Measurements from ENCODE around the gene MAPKAPK5.

The MAPKAPK5 gene

GRCh38 chr12:111858186-111858585 is 16.2 kb downstream of the MAPKAPK5 start:
- H3K4me2 ChIP-seq (ENCODE audit: low read depth, low read length, poor library complexity, severe bottlenecking): no peak overlapping the region
- TF ChIP-seq, protein P1, sequence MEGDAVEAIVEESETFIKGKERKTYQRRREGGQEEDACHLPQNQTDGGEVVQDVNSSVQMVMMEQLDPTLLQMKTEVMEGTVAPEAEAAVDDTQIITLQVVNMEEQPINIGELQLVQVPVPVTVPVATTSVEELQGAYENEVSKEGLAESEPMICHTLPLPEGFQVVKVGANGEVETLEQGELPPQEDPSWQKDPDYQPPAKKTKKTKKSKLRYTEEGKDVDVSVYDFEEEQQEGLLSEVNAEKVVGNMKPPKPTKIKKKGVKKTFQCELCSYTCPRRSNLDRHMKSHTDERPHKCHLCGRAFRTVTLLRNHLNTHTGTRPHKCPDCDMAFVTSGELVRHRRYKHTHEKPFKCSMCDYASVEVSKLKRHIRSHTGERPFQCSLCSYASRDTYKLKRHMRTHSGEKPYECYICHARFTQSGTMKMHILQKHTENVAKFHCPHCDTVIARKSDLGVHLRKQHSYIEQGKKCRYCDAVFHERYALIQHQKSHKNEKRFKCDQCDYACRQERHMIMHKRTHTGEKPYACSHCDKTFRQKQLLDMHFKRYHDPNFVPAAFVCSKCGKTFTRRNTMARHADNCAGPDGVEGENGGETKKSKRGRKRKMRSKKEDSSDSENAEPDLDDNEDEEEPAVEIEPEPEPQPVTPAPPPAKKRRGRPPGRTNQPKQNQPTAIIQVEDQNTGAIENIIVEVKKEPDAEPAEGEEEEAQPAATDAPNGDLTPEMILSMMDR (conservative IDR thresholded peaks at IDR 0.05; ENCODE audit: low read length): no peak
- TF ChIP-seq EZH2phosphoT487 (IDR thresholded peaks at IDR 0.05; ENCODE audit: borderline replicate concordance): no peak
- peaks cover 88% of the 10 kb centered on the region for H3K79me2 ChIP-seq (ENCODE audit: insufficient read depth, low read length)
- no peaks in the 10 kb centered on the region for H3K4me1 ChIP-seq (ENCODE audit: insufficient read depth, low read length, poor library complexity, severe bottlenecking)
- no peaks in the 10 kb centered on the region; the same call in 1 of the 2 replicates for H3K36me3 ChIP-seq (ENCODE audit: insufficient read depth, low read length)
- no peak overlapping the region for H3K9ac ChIP-seq (ENCODE audit: low read depth, low read length, poor library complexity, severe bottlenecking)
- no peak overlapping the region for H2AFZ ChIP-seq (ENCODE audit: low read length)
- no peaks in the 10 kb centered on the region for H3K9me2 ChIP-seq (replicated peaks; ENCODE audit: low read depth, low read length)
- peaks cover 8% of the 10 kb centered on the region for H4K20me1 ChIP-seq (ENCODE audit: insufficient read depth, low read length, poor library complexity, severe bottlenecking)
- no peaks in the 10 kb centered on the region for H3F3A ChIP-seq (ENCODE audit: low read depth)
- no peaks in the 10 kb centered on the region for H3K9me3 ChIP-seq (ENCODE audit: insufficient read depth, low read depth, low read length)
- no peak overlapping the region for H3K4me3 ChIP-seq (ENCODE audit: low read length, poor library complexity, severe bottlenecking)
- H3K27me3 ChIP-seq (ENCODE audit: insufficient read depth, low read length, poor library complexity, severe bottlenecking): no peaks in the 10 kb centered on the region

- no peaks in the 10 kb centered on the region; the same call in 1 of the 2 replicates for H3K36me3 ChIP-seq (ENCODE audit: insufficient read depth, low read length)
- no peaks in the 10 kb centered on the region for H3K9me2 ChIP-seq (replicated peaks; ENCODE audit: low read depth, low read length)
- peaks cover 8% of the 10 kb centered on the region for H4K20me1 ChIP-seq (ENCODE audit: insufficient read depth, low read length, poor library complexity, severe bottlenecking)
- H3K9ac ChIP-seq (ENCODE audit: low read depth, low read length, poor library complexity, severe bottlenecking): no peak overlapping the region
- no peaks in the 10 kb centered on the region for H3F3A ChIP-seq (ENCODE audit: low read depth)
- no peak overlapping the region for H3K4me2 ChIP-seq (ENCODE audit: low read depth, low read length, poor library complexity, severe bottlenecking)
- no peaks in the 10 kb centered on the region for H3K4me1 ChIP-seq (ENCODE audit: insufficient read depth, low read length, poor library complexity, severe bottlenecking)
- H3K4me3 ChIP-seq (ENCODE audit: low read length, poor library complexity, severe bottlenecking): no peak overlapping the region
- H3K9me3 ChIP-seq (ENCODE audit: insufficient read depth, low read depth, low read length): no peaks in the 10 kb centered on the region
- no peaks in the 10 kb centered on the region for H3K27me3 ChIP-seq (ENCODE audit: insufficient read depth, low read length, poor library complexity, severe bottlenecking)
- no peak overlapping the region for H2AFZ ChIP-seq (ENCODE audit: low read length)
- H3K79me2 ChIP-seq (ENCODE audit: insufficient read depth, low read length): peaks cover 86% of the 10 kb centered on the region
- TF ChIP-seq, protein P1 (conservative IDR thresholded peaks at IDR 0.05; ENCODE audit: low read length): no peak
- TF ChIP-seq EZH2phosphoT487 (IDR thresholded peaks at IDR 0.05; ENCODE audit: borderline replicate concordance): no peak
Observed at GRCh38 chr12:111858778-111859177, 16.8 kb downstream of the MAPKAPK5 start.

DNA sequence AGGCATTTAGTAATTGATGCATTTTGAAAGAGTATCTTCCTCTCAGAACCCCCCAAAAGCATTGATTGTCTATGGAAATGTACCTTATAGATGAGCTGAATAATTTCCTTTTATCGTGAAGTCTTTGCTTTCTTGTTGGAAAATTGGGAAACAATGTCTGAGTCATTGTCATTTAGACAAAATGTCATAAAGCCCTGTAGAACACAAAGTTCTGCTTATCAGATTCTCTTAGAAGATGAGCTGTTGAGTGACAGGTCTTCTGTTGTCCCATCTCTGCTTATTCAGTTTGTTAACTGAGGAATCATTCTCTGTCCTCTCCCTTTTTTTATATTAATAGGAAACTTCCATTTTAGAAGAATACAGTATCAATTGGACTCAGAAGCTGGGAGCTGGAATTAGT is 22.9 kb downstream of the MAPKAPK5 start:
- no peaks in the 10 kb centered on the region for H3F3A ChIP-seq (ENCODE audit: low read depth)
- H3K36me3 ChIP-seq (ENCODE audit: insufficient read depth, low read length): peaks cover 46% of the 10 kb centered on the region
- H3K4me2 ChIP-seq (ENCODE audit: low read depth, low read length, poor library complexity, severe bottlenecking): no peak overlapping the region
- H3K9me3 ChIP-seq (ENCODE audit: insufficient read depth, low read depth, low read length): no peaks in the 10 kb centered on the region
- TF ChIP-seq, protein P1 (conservative IDR thresholded peaks at IDR 0.05; ENCODE audit: low read length): no peak
- TF ChIP-seq EZH2phosphoT487 (IDR thresholded peaks at IDR 0.05; ENCODE audit: borderline replicate concordance): no peak
- no peak overlapping the region for H3K4me3 ChIP-seq (ENCODE audit: low read length, poor library complexity, severe bottlenecking)
- H3K9ac ChIP-seq (ENCODE audit: low read depth, low read length, poor library complexity, severe bottlenecking): no peak overlapping the region
- H3K27me3 ChIP-seq (ENCODE audit: insufficient read depth, low read length, poor library complexity, severe bottlenecking): no peaks in the 10 kb centered on the region
- no peaks in the 10 kb centered on the region for H3K9me2 ChIP-seq (replicated peaks; ENCODE audit: low read depth, low read length)
- H3K4me1 ChIP-seq (ENCODE audit: insufficient read depth, low read length, poor library complexity, severe bottlenecking): no peaks in the 10 kb centered on the region
- H2AFZ ChIP-seq (ENCODE audit: low read length): no peak overlapping the region
- peaks cover 10% of the 10 kb centered on the region for H4K20me1 ChIP-seq (ENCODE audit: insufficient read depth, low read length, poor library complexity, severe bottlenecking)
- peaks cover 45% of the 10 kb centered on the region for H3K79me2 ChIP-seq (ENCODE audit: insufficient read depth, low read length)

Data from Loucy (cell line).